Activated CD8-positive, alpha-beta memory T cell treated with anti-CD3 and anti-CD28 coated beads, Interleukin-2, amount 50 U/mL, for 1 hour (primary cell): ENCODE results near the gene TCIRG1.
"Not testable (repeated sequence)": the region's sequence is repeated elsewhere in the genome, so short reads cannot be mapped to it uniquely, and the experiment has no call there.

Experiments used
- DNase-seq: peaks from one replicate; pipeline ENCODE4 v3.0.0-alpha.2; 2020; ENCODE audit errors: extremely low read depth

TCIRG1 gene

GRCh38 chr11:68038718-68039525 is at the start of gene TCIRG1:
Gene TCIRG1, plus strand, starts transcription at chr11:68039025. Its CDS starts 2,247 bp downstream, at chr11:68041272.
- no peak for DNase-seq

GRCh38 chr11:67990546-67991346 is 48.1 kb upstream of the TCIRG1 start:
- not testable (repeated sequence) for DNase-seq

GRCh38 chr11:67991347-67992121 is 47.3 kb upstream of the TCIRG1 start:
- DNase-seq = not testable (repeated sequence)

- not testable (repeated sequence) for DNase-seq
These were observed 45.0 kb upstream of the TCIRG1 start for GRCh38 chr11:67993821-67994220.

- not testable (repeated sequence) for DNase-seq
These were observed 44.4 kb upstream of the TCIRG1 start for GRCh38 chr11:67994387-67994786.

GRCh38 chr11:67995129-67995528 is 43.7 kb upstream of the TCIRG1 start:
- DNase-seq = not testable (repeated sequence)

GRCh38 chr11:67995579-67995978 is 43.2 kb upstream of the TCIRG1 start:
- not testable (repeated sequence) for DNase-seq

- no peak for DNase-seq
These were observed 42.8 kb upstream of the TCIRG1 start for GRCh38 chr11:67996051-67996450.

- DNase-seq = no peak
These were observed 42.0 kb upstream of the TCIRG1 start for GRCh38 chr11:67996622-67997474.

GRCh38 chr11:67997475-67997921 is 41.3 kb upstream of the TCIRG1 start:
- DNase-seq = no peak

- DNase-seq = no peak
These were observed 40.4 kb upstream of the TCIRG1 start for GRCh38 chr11:67998150-67999045.

GRCh38 chr11:67999201-67999629 is 39.6 kb upstream of the TCIRG1 start:
- DNase-seq = no peak

- DNase-seq = no peak
These were observed 39.1 kb upstream of the TCIRG1 start for GRCh38 chr11:67999704-68000103.

- no peak for DNase-seq
These were observed 36.3 kb upstream of the TCIRG1 start for GRCh38 chr11:68002575-68002937.

- peak; percentile 20 for DNase-seq
These were observed 35.6 kb upstream of the TCIRG1 start for GRCh38 chr11:68002938-68003845.

- DNase-seq = no peak
These were observed 34.8 kb upstream of the TCIRG1 start, which contains the start of gene UNC93B1 for GRCh38 chr11:68003846-68004550. Gene UNC93B1, minus strand, starts transcription at chr11:68004097. Its CDS starts 54 bp downstream, at chr11:68004043.

GRCh38 chr11:68004551-68005335 is 34.1 kb upstream of the TCIRG1 start:
- no peak for DNase-seq
